GM21367 (cell line): ENCODE results near the gene MEA1.
A peak's percentile ranks its signal among the peaks of the same experiment; 100 is the strongest.
"Not testable (repeated sequence)": the region's sequence is repeated elsewhere in the genome, so short reads cannot be mapped to it uniquely, and the experiment has no call there.

Experiments
- ATAC-seq: cut with Tn5 transposase; IDR thresholded peaks from one replicate; pipeline ENCODE4 v1.9.1; 2021; ENCODE audit not compliant: unreplicated experiment

MEA1 gene

GRCh38 chr6:43013097-43013842 lies 476 bp downstream of the MEA1 start:
- ATAC-seq, result no peak

GRCh38 chr6:43012364-43012763 lies 1.4 kb downstream of the MEA1 start:
- ATAC-seq, result no peak

- no peak for ATAC-seq
Observed at GRCh38 chr6:43011207-43011606, 2.5 kb downstream of the MEA1 start.

- no peak for ATAC-seq
Observed at GRCh38 chr6:43009124-43009523, 4.6 kb downstream of the MEA1 start.

- ATAC-seq, result no peak
Observed at GRCh38 chr6:43007126-43007525, 6.6 kb downstream of the MEA1 start.

- no peak for ATAC-seq
Observed at GRCh38 chr6:43006251-43006650, 7.5 kb downstream of the MEA1 start.

- ATAC-seq, result no peak
Observed at GRCh38 chr6:43005844-43006243, 7.9 kb downstream of the MEA1 start.

- no peak for ATAC-seq
Observed at GRCh38 chr6:43001843-43002242, 11.9 kb downstream of the MEA1 start.

- ATAC-seq, result not testable (repeated sequence)
Observed at GRCh38 chr6:42998205-42998604, 15.5 kb downstream of the MEA1 start.

GRCh38 chr6:42996513-42996912 lies 17.2 kb downstream of the MEA1 start:
- ATAC-seq, result no peak

GRCh38 chr6:42993445-42993844 lies 20.3 kb downstream of the MEA1 start:
- ATAC-seq, result no peak

- no peak for ATAC-seq
Observed at GRCh38 chr6:42989923-42990322, 23.8 kb downstream of the MEA1 start.

GRCh38 chr6:42988486-42989020 lies 25.2 kb downstream of the MEA1 start:
- no peak for ATAC-seq

- ATAC-seq, result no peak
Observed at GRCh38 chr6:42987533-42988451, 26.0 kb downstream of the MEA1 start.

- no peak for ATAC-seq
Observed at GRCh38 chr6:42984924-42985475, 28.7 kb downstream of the MEA1 start.

- ATAC-seq, result peak; percentile 84
Observed at GRCh38 chr6:42984001-42984923, 29.5 kb downstream of the MEA1 start, which contains the start of gene PPP2R5D. Gene PPP2R5D (plus strand): TSS chr6:42984570. CDS start chr6:42984678, 108 bp downstream.

GRCh38 chr6:42981836-42982235 lies 31.9 kb downstream of the MEA1 start:
- no peak for ATAC-seq

- no peak for ATAC-seq
Observed at GRCh38 chr6:42979523-42980177, 34.1 kb downstream of the MEA1 start.

GRCh38 chr6:42978839-42979522 lies 34.8 kb downstream of the MEA1 start, which contains the start of gene PEX6:
Gene PEX6 (minus strand): TSS chr6:42979181. CDS start chr6:42979150, 31 bp downstream.
- ATAC-seq, result peak; percentile 61
